H1 (cell line): ENCODE results near the gene KIT. TPM values are rescaled to one million over a fixed set of nuclear protein-coding genes. Genes with fewer than 3 reads are reported as not detected.
A peak's percentile ranks its signal among the peaks of the same experiment; 100 is the strongest.

Experiments
- CTCF ChIA-PET: fragments of 300-600 bp; sonication (Branson Sonifier 250); formaldehyde crosslinking; loops from one replicate; lab custom pipeline; 2021; ENCODE audit not compliant: partially characterized antibody; lab: Charles Lee
- POLR2A ChIA-PET: fragments of 300-600 bp; sonication (Branson Sonifier 250); formaldehyde crosslinking; loops from one replicate; lab custom pipeline; 2021; ENCODE audit warnings: inconsistent platforms; ENCODE audit not compliant: partially characterized antibody; lab: Charles Lee
- DNase-seq, 2 experiments: peaks; one replicate each; pipeline versions ENCODE4 v3.0.0 to v3.0.0-alpha.2; 2010 to 2022; ENCODE audit warnings: low spot score in 2 of 2, low read depth in 1 of 2, mixed read lengths in 1 of 2
- FAIRE-seq: peaks from 2 replicates; lab custom pipeline; 2011; peaks lifted over from hg19 to GRCh38; lab: Jason Lieb, UNC
- H2AFZ ChIP-seq: 2 replicates; pipeline ENCODE4 v1.8.1; 2012; ENCODE audit warnings: low read length, inconsistent platforms
- H2AK5ac ChIP-seq: 2 replicates; pipeline ENCODE4 v1.6.1; 2013; ENCODE audit warnings: low read depth, low read length
- H2BK120ac ChIP-seq: replicated peaks from 2 replicates; pipeline ENCODE3; 2013; ENCODE audit warnings: low read depth, low read length, inconsistent platforms
- H2BK12ac ChIP-seq: 2 replicates; pipeline ENCODE4 v1.6.1; 2013; ENCODE audit warnings: low read depth, low read length
- H2BK15ac ChIP-seq: 2 replicates; pipeline ENCODE4 v1.6.1; 2013; ENCODE audit warnings: low read length
- H2BK20ac ChIP-seq: 2 replicates; pipeline ENCODE4 v1.6.1; 2013; ENCODE audit warnings: low read length
- H2BK5ac ChIP-seq: 2 replicates; pipeline ENCODE4 v1.6.1; 2013; ENCODE audit warnings: low read depth, low read length
- H3K14ac ChIP-seq: 2 replicates; pipeline ENCODE4 v1.6.1; 2013; ENCODE audit warnings: inconsistent platforms; ENCODE audit not compliant: insufficient read length
- H3K18ac ChIP-seq: 2 replicates; pipeline ENCODE4 v1.6.1; 2013; ENCODE audit warnings: low read length; ENCODE audit errors: extremely low read depth
- H3K23ac ChIP-seq: 2 replicates; pipeline ENCODE4 v1.6.1; 2013; ENCODE audit warnings: inconsistent platforms; ENCODE audit not compliant: insufficient read length
- H3K23me2 ChIP-seq: 2 replicates; pipeline ENCODE4 v1.6.1; 2013; ENCODE audit warnings: low read depth, low read length
- H3K27ac ChIP-seq: 2 replicates; pipeline ENCODE4 v1.6.1; 2011; ENCODE audit warnings: low read depth, low read length, inconsistent platforms
- H3K27me3 ChIP-seq, 4 experiments: replicated peaks in 1 of 4; 1 replicate in 1 of 4; 2 replicates in 3 of 4; pipeline versions ENCODE4 v1.6.1 to v1.8.1; 2011 to 2013; ENCODE audit warnings: low read length in 3 of 4, mild to moderate bottlenecking in 3 of 4, inconsistent platforms in 2 of 4, mixed read lengths in 2 of 4, moderate library complexity in 1 of 4; ENCODE audit not compliant: control insufficient read depth in 3 of 4, insufficient read depth in 3 of 4; ENCODE audit errors: extremely low read depth in 1 of 4
- H3K36me3 ChIP-seq, 4 experiments: 2 replicates each; pipeline versions ENCODE4 v1.6.1 to v1.8.1; 2011 to 2013; ENCODE audit warnings: mild to moderate bottlenecking in 4 of 4, low read length in 3 of 4, moderate library complexity in 2 of 4, control low read depth in 1 of 4, inconsistent platforms in 1 of 4; ENCODE audit not compliant: insufficient read depth in 4 of 4, control insufficient read depth in 2 of 4
- H3K4ac ChIP-seq: replicated peaks from 2 replicates; pipeline ENCODE3; 2013; ENCODE audit warnings: low read length, low read depth, mixed read lengths, inconsistent platforms; ENCODE audit not compliant: insufficient read length
- H3K4me1 ChIP-seq, 4 experiments: replicated peaks in 1 of 4; 1 replicate in 1 of 4; 2 replicates in 3 of 4; pipeline versions ENCODE4 v1.6.1 to v1.8.1; 2011 to 2013; ENCODE audit warnings: low read length in 3 of 4, inconsistent platforms in 2 of 4, mixed read lengths in 1 of 4; ENCODE audit not compliant: insufficient read depth in 4 of 4, control insufficient read depth in 3 of 4
- H3K4me2 ChIP-seq, 2 experiments: 2 replicates each; pipeline versions ENCODE4 v1.6.1 to v1.8.1; 2011 to 2013; ENCODE audit warnings: low read depth in 2 of 2, low read length in 2 of 2, control low read depth in 1 of 2, inconsistent platforms in 1 of 2, mild to moderate bottlenecking in 1 of 2; ENCODE audit not compliant: insufficient read depth in 1 of 2
- H3K4me3 ChIP-seq, 4 experiments: fragments of 200-600, 300-600 bp in 1 of 4; sonication (generic), shearing (Covaris generic), sonication (Bioruptor Twin) in 1 of 4; 2 replicates each; pipeline versions ENCODE4 v1.5.1 to v1.8.1; 2011 to 2016; ENCODE audit warnings: low read length in 4 of 4, low read depth in 3 of 4, control low read depth in 2 of 4, inconsistent platforms in 2 of 4, mild to moderate bottlenecking in 2 of 4, mixed read lengths in 1 of 4, moderate library complexity in 1 of 4; ENCODE audit not compliant: insufficient read depth in 2 of 4; ENCODE audit errors: extremely low read depth in 1 of 4
- H3K56ac ChIP-seq: replicated peaks from 2 replicates; pipeline ENCODE3; 2013; ENCODE audit warnings: low read depth, mild to moderate bottlenecking, mixed read lengths, low read length, inconsistent platforms; ENCODE audit not compliant: insufficient read length
- H3K79me1 ChIP-seq: 2 replicates; pipeline ENCODE4 v1.6.1; 2013; ENCODE audit warnings: low read depth, low read length, control low read depth
- H3K79me2 ChIP-seq, 2 experiments: 2 replicates each; pipeline versions ENCODE4 v1.6.1 to v1.8.1; 2012 to 2013; ENCODE audit warnings: low read length in 2 of 2, mild to moderate bottlenecking in 2 of 2, inconsistent platforms in 1 of 2; ENCODE audit not compliant: insufficient read depth in 2 of 2, control insufficient read depth in 1 of 2
- H3K9ac ChIP-seq, 4 experiments: replicated peaks in 1 of 4; 1 replicate in 1 of 4; 2 replicates in 3 of 4; pipeline versions ENCODE4 v1.6.1 to v1.8.1; 2011 to 2013; ENCODE audit warnings: low read depth in 3 of 4, low read length in 3 of 4, control low read depth in 2 of 4, mild to moderate bottlenecking in 2 of 4, moderate library complexity in 2 of 4, inconsistent platforms in 1 of 4; ENCODE audit errors: extremely low read depth in 1 of 4
- H3K9me3 ChIP-seq, 2 experiments: 2 replicates each; pipeline versions ENCODE4 v1.6.1 to v1.8.1; 2012 to 2013; ENCODE audit warnings: mild to moderate bottlenecking in 2 of 2, moderate library complexity in 2 of 2, control low read depth in 1 of 2, inconsistent platforms in 1 of 2, low read depth in 1 of 2, low read length in 1 of 2, mixed read lengths in 1 of 2; ENCODE audit not compliant: insufficient read depth in 2 of 2
- H4K20me1 ChIP-seq, 2 experiments: replicated peaks in 1 of 2; 2 replicates each; pipeline versions ENCODE3 to v1.8.1; 2011 to 2013; ENCODE audit warnings: inconsistent platforms in 2 of 2, low read length in 2 of 2, mild to moderate bottlenecking in 1 of 2; ENCODE audit not compliant: insufficient read depth in 2 of 2, control insufficient read depth in 1 of 2
- H4K5ac ChIP-seq: 2 replicates; pipeline ENCODE4 v1.6.1; 2013; ENCODE audit warnings: low read length, low read depth, mixed read lengths, inconsistent platforms; ENCODE audit not compliant: insufficient read length
- H4K8ac ChIP-seq: 2 replicates; pipeline ENCODE4 v1.8.0; 2013; ENCODE audit warnings: mild to moderate bottlenecking, moderate library complexity, low read length, inconsistent platforms; ENCODE audit not compliant: insufficient read depth; ENCODE audit errors: extremely low read depth
- H4K91ac ChIP-seq: replicated peaks from 2 replicates; pipeline ENCODE3; 2013; ENCODE audit warnings: low read length, mixed read lengths, inconsistent platforms; ENCODE audit not compliant: insufficient read length
- CEBPB ChIP-seq: IDR thresholded peaks from 2 replicates; pipeline ENCODE4 v1.6.1; 2012; ENCODE audit warnings: low read depth, low read length
- CHD1 ChIP-seq: IDR thresholded peaks from 2 replicates; pipeline ENCODE4 v1.6.1; 2012; ENCODE audit warnings: low read depth, low read length, improper control_type of control experiment
- CTBP2 ChIP-seq: IDR thresholded peaks from 2 replicates; pipeline ENCODE4 v1.7.0; 2011; ENCODE audit warnings: borderline replicate concordance, mild to moderate bottlenecking, moderate library complexity, mixed read lengths, low read length; ENCODE audit not compliant: insufficient read depth, insufficient read length
- CTCF ChIP-seq, 3 experiments: IDR thresholded peaks; 1 replicate in 2 of 3; 2 replicates in 1 of 3; pipeline versions ENCODE4 v1.5.1 to v1.6.1; 2011; ENCODE audit warnings: low read length in 3 of 3, mild to moderate bottlenecking in 3 of 3, inconsistent platforms in 2 of 3, low read depth in 1 of 3, moderate library complexity in 1 of 3; ENCODE audit not compliant: insufficient read depth in 1 of 3; ENCODE audit errors: control extremely low read depth in 1 of 3
- NRF1 ChIP-seq: IDR thresholded peaks from 2 replicates; pipeline ENCODE4 v1.6.1; 2011; ENCODE audit warnings: mild to moderate bottlenecking, low read depth, low read length, improper control_type of control experiment
- RAD21 ChIP-seq, 2 experiments: IDR thresholded peaks in 1 of 2; conservative IDR thresholded peaks in 1 of 2; 2 replicates each; pipeline ENCODE4 v1.6.1; 2011; ENCODE audit warnings: low read depth in 2 of 2, low read length in 2 of 2, improper control_type of control experiment in 1 of 2, inconsistent platforms in 1 of 2, mild to moderate bottlenecking in 1 of 2, moderate library complexity in 1 of 2
- TEAD4 ChIP-seq: IDR thresholded peaks from 2 replicates; pipeline ENCODE4 v1.6.1; 2012; ENCODE audit warnings: low read depth, low read length, inconsistent platforms, mixed read lengths
- WGBS, 2 experiments: shearing (Covaris generic) in 1 of 2; methylation state at CpG; one replicate each; pipeline versions ENCODE4 v1.1.6 to v1.1.7; 2013 to 2015; ENCODE audit warnings: low lambda C conversion rate in 2 of 2, mixed read lengths in 2 of 2, inconsistent platforms in 1 of 2, low coverage in 1 of 2, missing lambda C conversion rate in 1 of 2; ENCODE audit not compliant: insufficient replicate concordance in 2 of 2, insufficient coverage in 1 of 2, insufficient read length in 1 of 2; ENCODE audit errors: extremely low coverage in 1 of 2, missing lambda C conversion rate in 1 of 2; 5-methylcytosine and 5-hydroxymethylcytosine counted together
- polyA plus RNA-seq, 7 experiments: library from polyadenylated mRNA; depleted of rRNA in 3 of 7; stranded (reverse) in 5 of 7; unstranded in 2 of 7; fragments of >200 nt in 5 of 7; fragments of 200-250 nt in 2 of 7; gene quantifications; 1 replicate in 5 of 7; 2 replicates in 1 of 7; 4 replicates in 1 of 7; pipeline versions ENCODE4 v1.2.1 to v1.2.3, GENCODE V29; 2011 to 2013; ENCODE audit warnings: missing spikeins in 2 of 7, mixed read lengths in 2 of 7
- total RNA-seq: library from RNA; stranded (reverse); fragmentation: NEBNext Ultra II Directional; extraction: Animal tissue kit (Norgen Biotek cat#: 25700); gene quantifications from 2 replicates; pipeline ENCODE4 v1.2.1, GENCODE V29; 2021

KIT gene
- total and polyA plus RNA-seq, 2 of the 8 experiments (the other 6 are each of a cell fraction or from before 2014, with no cell fraction given): 14.4 to 24.8 TPM

GRCh38 chr4:54677416-54677815, 19.7 kb downstream of the KIT start:
- Histone ChIP-seq H3K23me2 (no peaks in the 10 kb centered on the region), H3K4me1 (peaks cover 9 to 19% (median 14%) of the 10 kb centered on the region in 4 experiments; a peak in 6 of 7 replicates), H4K8ac (no peak overlapping the region), H3K18ac (no peak overlapping the region), H3K23ac (no peak overlapping the region), H2AK5ac (no peak overlapping the region), H3K4me3 (no peak overlapping the region), H3K79me2 (peaks cover 0 to 57% of the 10 kb centered on the region in 2 experiments; a peak in 2 of 4 replicates), H2BK5ac (no peak overlapping the region), H3K14ac (no peak overlapping the region), H4K5ac (no peak overlapping the region), H3K4me2 (no peak overlapping the region), H2BK15ac (no peak overlapping the region), H3K56ac (no peak overlapping the region), H3K36me3 (no peaks in the 10 kb centered on the region), H3K4ac (no peak overlapping the region), H3K79me1 (no peaks in the 10 kb centered on the region; the same call in 1 of the 2 replicates), H3K9ac (no peak overlapping the region), H3K27me3 (no peaks in the 10 kb centered on the region), H2AFZ (no peak overlapping the region), H3K27ac (no peak overlapping the region), H2BK120ac (no peak overlapping the region), H2BK12ac (no peak overlapping the region), H3K9me3 (no peaks in the 10 kb centered on the region), H2BK20ac (no peak overlapping the region), H4K20me1 (peaks cover 2 to 5% of the 10 kb centered on the region in 2 experiments), H4K91ac (no peak overlapping the region)
- POLR2A ChIA-PET: interaction anchor here (0.9 to 1.3 kb wide), 2 partner anchors 12 to 359 kb away, joined by 3 read pairs; no protein-coding TSS in a partner anchor
- peak; percentile 82 for FAIRE-seq
- DNase-seq: no peak
- WGBS, 2 experiments: 88% methylated on average over 3 of the region's 3 CpGs; no CpG with 5 or more reads in 1 of the 2 experiments
- CTCF ChIA-PET: interaction anchor here (0.9 to 2.9 kb wide), 6 partner anchors 8 to 353 kb away, joined by 3 to 9 read pairs (median 4); no protein-coding TSS in a partner anchor
- no peak for TF ChIP-seq CEBPB
- TF ChIP-seq CTBP2: no peak
- no peak for TF ChIP-seq NRF1
- TF ChIP-seq CHD1: no peak
- peak; percentile 40 to 42 for TF ChIP-seq RAD21 (IDR thresholded peaks at IDR 0.05 in 1 of 2, conservative IDR thresholded peaks at IDR 0.05 in 1 of 2; ENCODE audit: low read depth in 2 of 2, low read length in 2 of 2)
- TF ChIP-seq CTCF (IDR thresholded peaks at IDR 0.05; ENCODE audit: control extremely low read depth in 1 of 3, insufficient read depth in 1 of 3, low read depth in 1 of 3, low read length in 3 of 3): peak; percentile 38 to 56 (median 45)
- no peak for TF ChIP-seq TEAD4
